HEK293 (cell line): ENCODE measurements around the gene ZFAND2B.

Experiments
- HOXA7 ChIP-seq: sonication (generic); formaldehyde crosslinking; IDR thresholded peaks from 2 replicates; pipeline ENCODE4 v1.8.1; 2022; ENCODE audit warnings: missing genetic modification reagents, borderline replicate concordance
- KLF17 ChIP-seq: fragments of 450-650 bp; formaldehyde crosslinking; IDR thresholded peaks from 2 replicates; pipeline ENCODE4 v1.5.1; 2016; ENCODE audit warnings: missing biosample characterization, missing genetic modification characterization
- KLF8 ChIP-seq: fragments of 450-650 bp; formaldehyde crosslinking; IDR thresholded peaks from 2 replicates; pipeline ENCODE4 v1.5.1; 2016; ENCODE audit warnings: missing biosample characterization, missing genetic modification characterization
- SCRT1 ChIP-seq: fragments of 450-650 bp; formaldehyde crosslinking; IDR thresholded peaks from 2 replicates; pipeline ENCODE4 v1.5.1; 2016; ENCODE audit warnings: missing biosample characterization, missing genetic modification characterization, borderline replicate concordance
- SP2 ChIP-seq: fragments of 450-650 bp; formaldehyde crosslinking; IDR thresholded peaks from 2 replicates; pipeline ENCODE4 v1.5.1; 2016; ENCODE audit warnings: missing biosample characterization, missing genetic modification characterization
- WT1 ChIP-seq: fragments of 450-650 bp; formaldehyde crosslinking; IDR thresholded peaks from 2 replicates; pipeline ENCODE4 v1.5.1; 2016; ENCODE audit warnings: missing biosample characterization, missing genetic modification characterization
- ZBTB17 ChIP-seq: fragments of 450-650 bp; formaldehyde crosslinking; IDR thresholded peaks from 2 replicates; pipeline ENCODE4 v1.5.1; 2016; ENCODE audit warnings: missing biosample characterization, missing genetic modification characterization
- ZBTB20 ChIP-seq: fragments of 450-650 bp; formaldehyde crosslinking; IDR thresholded peaks from 2 replicates; pipeline ENCODE4 v1.5.1; 2016; ENCODE audit warnings: missing biosample characterization, missing genetic modification characterization
- ZFHX2 ChIP-seq: fragments of 450-650 bp; formaldehyde crosslinking; conservative IDR thresholded peaks from 2 replicates; pipeline ENCODE4 v1.5.1; 2016; ENCODE audit warnings: missing biosample characterization, missing genetic modification characterization
- ZNF133 ChIP-seq: fragments of 450-650 bp; formaldehyde crosslinking; IDR thresholded peaks from 2 replicates; pipeline ENCODE4 v1.5.1; 2016; ENCODE audit warnings: missing biosample characterization, missing genetic modification characterization
- ZNF223 ChIP-seq: fragments of 450-650 bp; formaldehyde crosslinking; IDR thresholded peaks from 2 replicates; pipeline ENCODE4 v1.5.1; 2016; ENCODE audit warnings: missing biosample characterization, missing genetic modification characterization
- ZNF610 ChIP-seq: fragments of 450-650 bp; formaldehyde crosslinking; IDR thresholded peaks from 2 replicates; pipeline ENCODE4 v1.5.1; 2016; ENCODE audit warnings: missing biosample characterization, missing genetic modification characterization, borderline replicate concordance
- ZNF677 ChIP-seq: fragments of 450-650 bp; IDR thresholded peaks from 2 replicates; pipeline ENCODE4 v1.5.0; 2018; ENCODE audit warnings: missing biosample characterization, mild to moderate bottlenecking, missing genetic modification characterization, moderate library complexity
- ZNF76 ChIP-seq: fragments of 450-650 bp; formaldehyde crosslinking; IDR thresholded peaks from 2 replicates; pipeline ENCODE4; 2016; ENCODE audit warnings: low read depth, missing biosample characterization, missing genetic modification characterization, borderline replicate concordance
- ZNF843 ChIP-seq: fragments of 450-650 bp; formaldehyde crosslinking; IDR thresholded peaks from 2 replicates; pipeline ENCODE4 v1.5.1; 2016; ENCODE audit warnings: missing biosample characterization, missing genetic modification characterization
- ZSCAN18 ChIP-seq: fragments of 450-650 bp; formaldehyde crosslinking; IDR thresholded peaks from 2 replicates; pipeline ENCODE4 v1.5.1; 2016; ENCODE audit warnings: missing biosample characterization, missing genetic modification characterization
- ZSCAN30 ChIP-seq: fragments of 450-650 bp; IDR thresholded peaks from 2 replicates; pipeline ENCODE4 v1.5.1; 2018; ENCODE audit warnings: missing biosample characterization, mild to moderate bottlenecking, missing genetic modification characterization, moderate library complexity
- TF ChIP-seq, protein P1 (sequence below): fragments of 450-650 bp; formaldehyde crosslinking; IDR thresholded peaks from 2 replicates; pipeline ENCODE4 v1.5.1; 2016; ENCODE audit warnings: missing biosample characterization, missing genetic modification characterization
- TF ChIP-seq, protein P2 (sequence below): sonication (generic); formaldehyde crosslinking; IDR thresholded peaks from 2 replicates; pipeline ENCODE4 v1.8.1; 2022; ENCODE audit warnings: mild to moderate bottlenecking, moderate library complexity, missing genetic modification reagents
- TF ChIP-seq, protein P3 (sequence below): fragments of 450-650 bp; formaldehyde crosslinking; IDR thresholded peaks from 2 replicates; pipeline ENCODE4 v1.5.1; 2016; ENCODE audit warnings: missing biosample characterization, missing genetic modification characterization
- TF ChIP-seq, protein P4 (sequence below): fragments of 450-650 bp; formaldehyde crosslinking; IDR thresholded peaks from 2 replicates; pipeline ENCODE4 v1.5.1; 2017; ENCODE audit warnings: missing biosample characterization, missing genetic modification characterization
- TF ChIP-seq, protein P5 (sequence below): fragments of 450-650 bp; formaldehyde crosslinking; IDR thresholded peaks from 2 replicates; pipeline ENCODE4 v1.5.1; 2016; ENCODE audit warnings: missing biosample characterization, missing genetic modification characterization

ZFAND2B gene

GRCh38 chr2:219218732-219219701 is 12.4 kb downstream of the ZFAND2B start, which contains the start of gene ABCB6 (continued):
- peak; percentile 49; the same call in 1 of the 2 replicates for TF ChIP-seq ZNF76
- peak; percentile 95 for TF ChIP-seq ZNF223 (tag by site-specific recombination)
- no peak for TF ChIP-seq HOXA7
- TF ChIP-seq ZBTB17 (tag by site-specific recombination) = peak; percentile 39
- TF ChIP-seq ZBTB20 (tag by site-specific recombination) = peak; percentile 62; the same call in 1 of the 2 replicates
- TF ChIP-seq, protein P1, sequence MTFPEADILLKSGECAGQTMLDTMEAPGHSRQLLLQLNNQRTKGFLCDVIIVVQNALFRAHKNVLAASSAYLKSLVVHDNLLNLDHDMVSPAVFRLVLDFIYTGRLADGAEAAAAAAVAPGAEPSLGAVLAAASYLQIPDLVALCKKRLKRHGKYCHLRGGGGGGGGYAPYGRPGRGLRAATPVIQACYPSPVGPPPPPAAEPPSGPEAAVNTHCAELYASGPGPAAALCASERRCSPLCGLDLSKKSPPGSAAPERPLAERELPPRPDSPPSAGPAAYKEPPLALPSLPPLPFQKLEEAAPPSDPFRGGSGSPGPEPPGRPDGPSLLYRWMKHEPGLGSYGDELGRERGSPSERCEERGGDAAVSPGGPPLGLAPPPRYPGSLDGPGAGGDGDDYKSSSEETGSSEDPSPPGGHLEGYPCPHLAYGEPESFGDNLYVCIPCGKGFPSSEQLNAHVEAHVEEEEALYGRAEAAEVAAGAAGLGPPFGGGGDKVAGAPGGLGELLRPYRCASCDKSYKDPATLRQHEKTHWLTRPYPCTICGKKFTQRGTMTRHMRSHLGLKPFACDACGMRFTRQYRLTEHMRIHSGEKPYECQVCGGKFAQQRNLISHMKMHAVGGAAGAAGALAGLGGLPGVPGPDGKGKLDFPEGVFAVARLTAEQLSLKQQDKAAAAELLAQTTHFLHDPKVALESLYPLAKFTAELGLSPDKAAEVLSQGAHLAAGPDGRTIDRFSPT (tag by site-specific recombination) = peak; percentile 30; the same call in 1 of the 2 replicates
- no peak for TF ChIP-seq ZNF677 (tag by site-specific recombination)
- TF ChIP-seq ZNF843 (tag by site-specific recombination) = 0 out of 2 replicates have a peak, but pooled peaks have one; percentile 21
- TF ChIP-seq ZSCAN18 (tag by site-specific recombination) = no peak
- no peak for TF ChIP-seq ZNF610
- TF ChIP-seq, protein P2, sequence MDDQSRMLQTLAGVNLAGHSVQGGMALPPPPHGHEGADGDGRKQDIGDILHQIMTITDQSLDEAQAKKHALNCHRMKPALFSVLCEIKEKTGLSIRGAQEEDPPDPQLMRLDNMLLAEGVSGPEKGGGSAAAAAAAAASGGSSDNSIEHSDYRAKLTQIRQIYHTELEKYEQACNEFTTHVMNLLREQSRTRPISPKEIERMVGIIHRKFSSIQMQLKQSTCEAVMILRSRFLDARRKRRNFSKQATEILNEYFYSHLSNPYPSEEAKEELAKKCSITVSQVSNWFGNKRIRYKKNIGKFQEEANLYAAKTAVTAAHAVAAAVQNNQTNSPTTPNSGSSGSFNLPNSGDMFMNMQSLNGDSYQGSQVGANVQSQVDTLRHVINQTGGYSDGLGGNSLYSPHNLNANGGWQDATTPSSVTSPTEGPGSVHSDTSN (CRISPR knock-in tag) = peak; percentile 70; the same call in 1 of the 2 replicates
- no peak for TF ChIP-seq WT1
- peak; percentile 68 for TF ChIP-seq SP2
- TF ChIP-seq, protein P3, sequence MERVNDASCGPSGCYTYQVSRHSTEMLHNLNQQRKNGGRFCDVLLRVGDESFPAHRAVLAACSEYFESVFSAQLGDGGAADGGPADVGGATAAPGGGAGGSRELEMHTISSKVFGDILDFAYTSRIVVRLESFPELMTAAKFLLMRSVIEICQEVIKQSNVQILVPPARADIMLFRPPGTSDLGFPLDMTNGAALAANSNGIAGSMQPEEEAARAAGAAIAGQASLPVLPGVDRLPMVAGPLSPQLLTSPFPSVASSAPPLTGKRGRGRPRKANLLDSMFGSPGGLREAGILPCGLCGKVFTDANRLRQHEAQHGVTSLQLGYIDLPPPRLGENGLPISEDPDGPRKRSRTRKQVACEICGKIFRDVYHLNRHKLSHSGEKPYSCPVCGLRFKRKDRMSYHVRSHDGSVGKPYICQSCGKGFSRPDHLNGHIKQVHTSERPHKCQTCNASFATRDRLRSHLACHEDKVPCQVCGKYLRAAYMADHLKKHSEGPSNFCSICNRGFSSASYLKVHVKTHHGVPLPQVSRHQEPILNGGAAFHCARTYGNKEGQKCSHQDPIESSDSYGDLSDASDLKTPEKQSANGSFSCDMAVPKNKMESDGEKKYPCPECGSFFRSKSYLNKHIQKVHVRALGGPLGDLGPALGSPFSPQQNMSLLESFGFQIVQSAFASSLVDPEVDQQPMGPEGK (tag by site-specific recombination) = peak; percentile 44; the same call in 1 of the 2 replicates
- TF ChIP-seq KLF8 (tag by site-specific recombination) = no peak; the same call in 1 of the 2 replicates
- TF ChIP-seq SCRT1 = no peak
- TF ChIP-seq ZSCAN30 = no peak
- TF ChIP-seq ZFHX2 = peak; percentile 75
- no peak for TF ChIP-seq ZNF133
- 0 out of 2 replicates have a peak, but pooled peaks have one; percentile 29 for TF ChIP-seq KLF17 (tag by site-specific recombination)
- TF ChIP-seq, protein P4, sequence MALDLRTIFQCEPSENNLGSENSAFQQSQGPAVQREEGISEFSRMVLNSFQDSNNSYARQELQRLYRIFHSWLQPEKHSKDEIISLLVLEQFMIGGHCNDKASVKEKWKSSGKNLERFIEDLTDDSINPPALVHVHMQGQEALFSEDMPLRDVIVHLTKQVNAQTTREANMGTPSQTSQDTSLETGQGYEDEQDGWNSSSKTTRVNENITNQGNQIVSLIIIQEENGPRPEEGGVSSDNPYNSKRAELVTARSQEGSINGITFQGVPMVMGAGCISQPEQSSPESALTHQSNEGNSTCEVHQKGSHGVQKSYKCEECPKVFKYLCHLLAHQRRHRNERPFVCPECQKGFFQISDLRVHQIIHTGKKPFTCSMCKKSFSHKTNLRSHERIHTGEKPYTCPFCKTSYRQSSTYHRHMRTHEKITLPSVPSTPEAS = no peak
- TF ChIP-seq, protein P5, sequence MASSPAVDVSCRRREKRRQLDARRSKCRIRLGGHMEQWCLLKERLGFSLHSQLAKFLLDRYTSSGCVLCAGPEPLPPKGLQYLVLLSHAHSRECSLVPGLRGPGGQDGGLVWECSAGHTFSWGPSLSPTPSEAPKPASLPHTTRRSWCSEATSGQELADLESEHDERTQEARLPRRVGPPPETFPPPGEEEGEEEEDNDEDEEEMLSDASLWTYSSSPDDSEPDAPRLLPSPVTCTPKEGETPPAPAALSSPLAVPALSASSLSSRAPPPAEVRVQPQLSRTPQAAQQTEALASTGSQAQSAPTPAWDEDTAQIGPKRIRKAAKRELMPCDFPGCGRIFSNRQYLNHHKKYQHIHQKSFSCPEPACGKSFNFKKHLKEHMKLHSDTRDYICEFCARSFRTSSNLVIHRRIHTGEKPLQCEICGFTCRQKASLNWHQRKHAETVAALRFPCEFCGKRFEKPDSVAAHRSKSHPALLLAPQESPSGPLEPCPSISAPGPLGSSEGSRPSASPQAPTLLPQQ (tag by site-specific recombination) = 0 out of 2 replicates have a peak, but pooled peaks have one; percentile 29
- TF ChIP-seq, all 188 proteins: peak for 29
